GM21515 (cell line): ENCODE data around the gene ADAM23.
"Not testable (repeated sequence)": the region's sequence is repeated elsewhere in the genome, so short reads cannot be mapped to it uniquely, and the experiment has no call there.

ENCODE experiments used
- ATAC-seq: cut with Tn5 transposase; IDR thresholded peaks from one replicate; pipeline ENCODE4 v1.9.1; 2021; ENCODE audit not compliant: unreplicated experiment

Gene ADAM23

GRCh38 chr2:206442833-206443734, at the start of gene ADAM23:
TSS of gene ADAM23 (plus strand) at chr2:206443532. CDS start at chr2:206443867, 335 bp downstream.
- ATAC-seq = peak; percentile 45

- no peak for ATAC-seq
These were observed 47.1 kb upstream of the ADAM23 start for GRCh38 chr2:206396211-206396610.

GRCh38 chr2:206402956-206403569, 40.3 kb upstream of the ADAM23 start:
- ATAC-seq = not testable (repeated sequence)

- ATAC-seq = peak; percentile 92
These were observed 34.7 kb upstream of the ADAM23 start for GRCh38 chr2:206408323-206409320.

- ATAC-seq = no peak
These were observed 32.6 kb upstream of the ADAM23 start for GRCh38 chr2:206410714-206411113.

- ATAC-seq = no peak
These were observed 27.6 kb upstream of the ADAM23 start for GRCh38 chr2:206415618-206416243.

GRCh38 chr2:206418968-206419367, 24.4 kb upstream of the ADAM23 start:
- no peak for ATAC-seq

- ATAC-seq = no peak
These were observed 22.6 kb upstream of the ADAM23 start for GRCh38 chr2:206420721-206421120.

GRCh38 chr2:206422493-206422892, 20.8 kb upstream of the ADAM23 start:
- no peak for ATAC-seq

GRCh38 chr2:206423147-206423546, 20.2 kb upstream of the ADAM23 start:
- ATAC-seq = no peak

- no peak for ATAC-seq
These were observed 19.2 kb upstream of the ADAM23 start for GRCh38 chr2:206424134-206424533.

- ATAC-seq = no peak
These were observed 14.5 kb upstream of the ADAM23 start for GRCh38 chr2:206428783-206429182.

- no peak for ATAC-seq
These were observed 12.9 kb upstream of the ADAM23 start for GRCh38 chr2:206430452-206430851.

- no peak for ATAC-seq
These were observed 11.9 kb upstream of the ADAM23 start for GRCh38 chr2:206431439-206431838.

GRCh38 chr2:206432193-206433082, 10.9 kb upstream of the ADAM23 start:
- ATAC-seq = no peak

GRCh38 chr2:206433190-206433589, 10.1 kb upstream of the ADAM23 start:
- no peak for ATAC-seq

GRCh38 chr2:206433686-206434085, 9.6 kb upstream of the ADAM23 start:
- no peak for ATAC-seq

- ATAC-seq = no peak
These were observed 7.6 kb upstream of the ADAM23 start for GRCh38 chr2:206435742-206436141.

- no peak for ATAC-seq
These were observed 5.1 kb upstream of the ADAM23 start for GRCh38 chr2:206438196-206438724.
